ENCODE results near the gene MIS12. TPM values are rescaled to one million over a fixed set of nuclear protein-coding genes. Genes with fewer than 3 reads are reported as not detected.

Gene MIS12
- total RNA-seq, 1 experiment from 2014 or later = 10.5 TPM

DNA sequence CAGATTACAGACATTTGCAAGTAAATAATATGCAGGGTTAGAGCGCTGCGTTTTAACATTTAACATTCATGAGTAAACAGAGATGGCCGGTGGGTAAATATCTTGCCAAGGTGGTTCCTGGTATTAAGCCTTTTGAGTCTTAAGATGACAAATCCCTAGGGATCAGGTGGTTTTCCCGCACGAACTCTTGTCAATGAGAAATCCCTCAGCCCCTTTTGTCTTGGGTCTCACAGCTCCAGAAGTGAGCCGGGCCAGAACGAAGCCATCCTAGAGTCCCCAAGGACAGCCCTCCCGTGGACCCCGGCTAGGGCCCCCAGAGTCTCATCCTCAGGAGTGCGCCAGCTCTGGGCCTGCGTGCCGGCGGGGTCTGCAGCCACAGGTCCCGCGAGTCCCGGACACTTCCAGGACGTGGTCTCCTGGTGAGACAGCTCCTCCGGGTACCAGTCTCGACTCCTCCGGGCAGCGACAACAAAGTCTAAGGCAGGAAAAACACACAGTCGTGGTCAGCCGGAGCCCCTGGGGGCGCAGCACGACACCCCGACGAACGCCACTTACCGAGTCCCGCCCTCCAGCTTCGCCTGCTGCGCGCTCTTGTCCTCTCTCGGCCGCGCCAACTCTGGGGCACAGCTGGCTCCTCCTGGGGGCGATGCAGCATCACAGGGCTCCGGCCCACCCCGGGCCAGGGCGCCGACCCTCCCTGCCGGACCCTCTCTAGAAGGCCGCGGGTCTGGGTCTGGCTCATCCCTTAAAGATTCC, 13.3 kb downstream of the MIS12 start:
- no peak for DNase-seq (ENCODE audit: low spot score)

DNA sequence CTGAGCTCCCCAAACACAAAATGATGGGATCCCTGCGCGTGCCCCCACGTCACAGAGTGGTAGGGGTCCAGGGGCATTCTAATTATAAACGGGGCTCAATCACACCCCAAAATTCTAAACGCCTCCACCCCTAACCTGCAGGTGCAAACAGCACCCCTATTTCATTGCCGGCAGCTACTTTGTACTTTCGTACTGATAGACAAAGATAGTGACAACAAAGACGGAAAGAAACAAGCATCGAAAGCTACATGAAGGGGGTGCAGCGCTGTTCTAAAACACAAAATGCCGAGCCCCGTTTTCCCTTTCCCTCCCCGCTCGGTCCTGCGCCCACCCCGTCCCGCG, 13.9 kb downstream of the MIS12 start:
- no peak for DNase-seq (ENCODE audit: low spot score)

DNA sequence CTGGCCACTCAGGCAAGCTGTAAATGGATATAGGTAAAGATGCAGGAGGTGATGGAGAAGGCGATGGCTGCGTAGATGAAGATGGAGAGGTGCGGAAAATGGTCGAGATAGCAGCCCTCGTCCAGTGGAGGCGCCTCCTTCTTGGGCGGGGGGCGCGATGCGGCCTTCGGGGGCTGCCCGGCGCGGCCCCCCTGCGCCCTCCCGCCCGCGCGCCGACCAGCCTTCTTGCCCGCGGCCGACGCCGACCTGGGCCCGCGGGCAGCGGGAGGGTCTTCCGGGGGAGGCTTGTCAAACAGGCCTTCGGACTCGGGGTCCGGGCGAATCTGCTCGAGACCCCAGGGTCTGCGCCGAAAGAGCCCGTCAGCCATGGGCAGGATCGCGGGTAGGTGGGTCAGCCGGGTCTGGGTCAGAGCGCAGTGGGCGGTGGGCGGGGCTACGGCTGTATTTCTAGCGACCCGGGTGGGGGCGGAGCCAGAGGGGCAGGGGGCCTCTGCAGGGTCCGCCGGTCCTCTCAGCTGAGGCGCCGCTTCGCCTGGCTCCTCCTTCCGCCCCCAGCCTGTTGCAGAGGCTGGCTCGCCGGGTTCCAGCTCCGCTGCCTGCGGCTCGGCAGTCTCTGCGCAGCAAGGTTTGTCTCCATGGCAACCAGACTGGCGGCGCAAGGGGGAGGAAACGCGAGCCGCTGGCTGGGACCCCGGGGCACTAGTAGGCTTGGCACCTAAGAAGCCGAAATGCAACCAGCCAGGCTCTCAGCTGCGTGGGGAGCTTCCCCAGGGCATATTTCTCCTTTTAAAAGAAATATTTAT, 14.4 kb downstream of the MIS12 start:
- DNase-seq (ENCODE audit: low spot score) = no peak

DNA sequence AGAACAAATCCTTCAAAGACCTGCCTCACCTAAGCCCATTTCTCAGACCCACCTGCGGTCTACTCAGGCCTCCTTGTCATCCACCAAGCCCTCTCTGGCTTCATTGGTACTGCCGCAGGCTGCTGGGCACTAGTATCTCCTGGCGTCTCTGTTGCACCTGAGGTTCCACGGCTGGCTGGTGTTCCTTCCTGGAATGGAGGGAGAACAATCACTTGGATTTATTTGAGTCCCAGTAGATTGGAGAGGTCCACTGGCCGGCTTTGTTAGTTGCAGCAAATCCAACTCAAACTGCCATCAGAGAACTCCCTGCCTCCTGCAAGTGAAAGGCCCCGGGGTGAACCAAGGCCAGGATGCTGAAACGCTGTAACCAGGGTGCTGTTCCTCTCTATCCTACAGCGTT, 15.3 kb downstream of the MIS12 start:
- DNase-seq (ENCODE audit: low spot score) = no peak

DNA sequence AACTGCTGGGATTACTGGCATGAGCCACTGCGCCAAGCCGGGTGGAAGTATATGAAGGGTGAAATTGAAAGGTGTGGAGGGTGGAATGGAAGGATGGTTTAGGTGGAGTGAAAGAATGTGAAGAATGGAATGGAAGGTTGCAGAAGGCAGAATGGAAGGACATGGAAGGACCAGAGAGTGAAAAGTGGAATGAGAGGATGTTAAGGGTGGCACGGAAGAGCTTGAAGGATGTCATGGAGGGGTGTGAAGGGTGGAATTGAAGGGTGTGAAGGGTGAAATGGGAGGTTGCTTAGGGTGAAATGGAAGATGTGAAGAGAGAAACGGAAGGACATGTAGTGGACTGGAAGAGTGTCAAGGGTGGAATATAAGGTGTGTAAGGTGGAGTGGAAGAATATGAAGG, 16.2 kb downstream of the MIS12 start:
- DNase-seq (ENCODE audit: low spot score) = no peak

DNA sequence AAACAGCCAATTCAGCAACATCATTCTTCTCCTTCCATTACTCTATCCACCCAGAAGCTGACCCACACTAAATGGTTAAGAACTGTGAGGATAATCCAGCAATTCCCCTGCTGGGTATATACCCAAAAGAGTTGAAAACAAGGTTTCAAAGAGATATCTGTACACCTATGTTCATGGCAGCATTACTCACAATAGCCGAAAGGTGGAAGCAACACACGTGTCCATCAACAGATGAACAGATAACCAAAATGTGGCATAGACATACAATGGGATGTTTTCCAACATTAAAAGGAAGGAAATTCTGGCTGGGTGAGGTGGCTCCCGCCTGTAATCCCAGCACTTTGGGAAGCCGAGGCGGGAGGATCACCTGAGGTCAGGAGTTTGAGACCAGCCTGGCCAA, 19.9 kb downstream of the MIS12 start:
- DNase-seq (ENCODE audit: low spot score) = no peak

DNA sequence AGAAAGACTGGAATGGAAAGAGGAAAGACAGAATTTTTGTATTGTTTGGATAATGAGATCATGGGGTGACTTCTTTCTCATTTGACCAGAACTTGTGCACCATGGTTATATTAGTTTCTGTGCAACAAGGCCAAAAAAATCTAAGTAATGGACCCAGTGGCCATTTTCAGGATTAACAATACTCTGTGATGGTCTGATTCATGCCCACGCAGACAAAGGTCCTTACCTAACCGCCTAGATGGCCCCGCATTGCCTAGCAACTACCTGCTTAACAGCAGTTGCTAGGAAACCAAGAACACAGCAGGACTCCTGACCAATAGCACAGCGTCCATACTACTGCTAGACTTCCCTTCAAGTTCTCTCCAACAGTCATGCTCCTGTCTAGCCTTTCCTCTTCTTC, 22.4 kb downstream of the MIS12 start:
- DNase-seq (ENCODE audit: low spot score) = no peak

DNA sequence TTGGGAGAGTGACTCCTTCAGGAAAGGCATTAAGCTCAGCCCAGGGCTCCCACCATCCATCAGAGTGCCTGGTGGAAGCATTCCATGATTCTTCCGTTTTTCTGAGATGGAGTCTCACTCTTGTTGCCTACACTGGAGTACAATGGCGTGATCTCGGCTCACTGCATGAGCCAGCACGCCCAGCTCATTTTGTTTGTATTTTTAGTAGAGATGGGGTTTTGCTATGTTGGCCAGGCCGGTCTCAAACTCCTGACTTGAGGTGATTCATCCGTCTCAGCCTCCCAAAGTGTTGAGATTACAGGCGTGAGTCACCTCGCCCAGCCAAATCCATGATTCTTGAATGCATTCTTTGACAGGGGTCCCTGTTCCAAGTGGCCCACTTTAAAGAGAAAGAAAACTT, 23.1 kb downstream of the MIS12 start:
- no peak for DNase-seq (ENCODE audit: low spot score)

DNA sequence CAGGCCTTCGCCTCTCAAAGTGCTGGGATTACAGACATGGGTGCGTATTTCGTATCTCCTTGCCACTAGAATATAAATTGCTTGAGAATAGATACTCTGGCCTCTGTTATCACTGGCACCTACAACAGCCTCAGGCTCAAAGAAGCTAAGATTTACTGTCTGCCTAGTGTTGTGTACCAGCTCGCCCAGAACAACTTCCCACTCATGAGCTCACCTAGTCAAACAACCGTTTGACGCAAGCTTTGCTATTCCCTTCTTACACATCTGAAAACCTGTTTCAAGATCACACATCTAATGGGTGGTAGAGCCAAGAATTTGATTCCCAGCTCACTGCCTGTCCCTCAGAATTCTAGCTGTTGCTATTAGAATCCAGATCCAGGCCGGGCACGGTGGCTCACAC, 24.4 kb downstream of the MIS12 start:
- no peak for DNase-seq (ENCODE audit: low spot score)

DNA sequence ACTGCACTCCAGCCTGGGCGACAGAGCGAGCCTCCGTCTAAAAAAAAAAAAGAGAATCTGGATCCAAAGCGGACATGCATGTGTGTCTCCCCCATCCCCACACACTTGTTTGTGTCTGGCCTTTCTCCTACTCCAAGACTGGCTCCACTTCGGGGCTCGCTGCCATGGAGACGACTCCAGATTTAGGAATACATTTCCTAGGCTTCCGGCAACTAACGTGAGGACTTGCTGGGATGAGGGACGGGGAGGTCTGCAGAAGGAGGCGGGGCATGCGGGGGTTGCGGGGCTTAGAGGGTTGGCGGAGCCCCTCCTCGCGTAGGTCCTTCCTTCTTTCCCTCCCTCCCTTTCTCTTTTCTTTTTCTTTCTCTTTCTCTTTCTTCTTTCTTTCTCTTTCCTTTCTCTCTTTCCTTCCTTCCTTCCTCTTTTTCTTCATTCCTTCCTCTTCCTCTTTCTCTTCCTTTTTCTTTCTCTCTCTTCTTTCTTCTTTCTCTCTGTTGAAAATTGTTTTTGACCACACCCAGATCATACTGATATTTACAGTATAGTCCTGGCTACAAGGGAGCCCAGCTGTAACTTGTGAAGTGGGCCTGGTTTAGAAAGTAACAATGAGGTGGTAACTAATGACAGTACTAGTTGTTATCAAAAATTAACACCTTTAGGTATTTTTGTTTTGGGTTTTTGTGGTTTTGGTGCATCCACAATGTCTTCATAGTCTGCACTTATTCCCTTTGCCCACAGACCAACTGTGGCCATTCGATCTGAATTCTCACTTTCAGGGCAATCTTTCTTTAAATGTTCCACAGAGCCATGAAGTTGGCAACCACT, 25.2 kb downstream of the MIS12 start:
- no peak for DNase-seq (ENCODE audit: low spot score)

DNA sequence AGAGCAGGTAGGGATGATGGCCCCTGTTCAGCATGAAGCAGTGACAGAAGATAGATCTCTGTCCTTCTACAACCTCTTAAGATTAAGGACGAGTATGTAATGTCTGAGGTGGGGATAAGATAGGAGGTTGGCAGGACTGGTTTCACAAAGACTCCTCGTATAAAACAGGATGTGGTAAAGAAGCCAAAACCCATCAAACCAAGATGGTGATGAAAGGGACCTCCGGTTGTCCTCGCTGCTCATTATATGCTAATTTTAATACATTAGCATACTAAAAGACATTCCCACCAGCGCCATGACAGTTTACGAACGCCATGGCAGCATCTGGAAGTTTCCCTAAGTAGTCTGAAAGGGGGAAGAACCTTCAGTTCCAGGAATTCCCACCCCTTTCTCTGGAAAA, 27.3 kb downstream of the MIS12 start:
- no peak for DNase-seq (ENCODE audit: low spot score)

DNA sequence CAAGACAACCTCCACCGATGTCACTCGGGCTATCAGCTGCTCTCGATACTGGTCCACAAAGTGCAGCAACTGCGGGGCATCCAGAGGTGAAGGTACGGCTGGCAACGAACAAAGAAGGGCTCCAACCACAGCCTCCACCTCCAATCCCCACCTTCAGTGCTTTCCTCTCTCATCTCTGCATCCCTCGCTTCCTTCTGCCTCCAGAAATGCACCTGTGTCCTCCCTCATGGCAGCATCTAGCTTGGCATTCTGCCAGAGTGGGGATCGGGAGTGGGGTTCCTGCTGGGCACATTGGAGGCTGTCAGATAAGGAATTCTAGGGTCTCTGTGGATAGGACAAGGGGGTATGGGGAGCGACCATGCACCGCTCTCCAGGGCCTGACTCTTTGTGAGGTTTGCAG, 28.6 kb downstream of the MIS12 start:
- no peak for DNase-seq (ENCODE audit: low spot score)

DNA sequence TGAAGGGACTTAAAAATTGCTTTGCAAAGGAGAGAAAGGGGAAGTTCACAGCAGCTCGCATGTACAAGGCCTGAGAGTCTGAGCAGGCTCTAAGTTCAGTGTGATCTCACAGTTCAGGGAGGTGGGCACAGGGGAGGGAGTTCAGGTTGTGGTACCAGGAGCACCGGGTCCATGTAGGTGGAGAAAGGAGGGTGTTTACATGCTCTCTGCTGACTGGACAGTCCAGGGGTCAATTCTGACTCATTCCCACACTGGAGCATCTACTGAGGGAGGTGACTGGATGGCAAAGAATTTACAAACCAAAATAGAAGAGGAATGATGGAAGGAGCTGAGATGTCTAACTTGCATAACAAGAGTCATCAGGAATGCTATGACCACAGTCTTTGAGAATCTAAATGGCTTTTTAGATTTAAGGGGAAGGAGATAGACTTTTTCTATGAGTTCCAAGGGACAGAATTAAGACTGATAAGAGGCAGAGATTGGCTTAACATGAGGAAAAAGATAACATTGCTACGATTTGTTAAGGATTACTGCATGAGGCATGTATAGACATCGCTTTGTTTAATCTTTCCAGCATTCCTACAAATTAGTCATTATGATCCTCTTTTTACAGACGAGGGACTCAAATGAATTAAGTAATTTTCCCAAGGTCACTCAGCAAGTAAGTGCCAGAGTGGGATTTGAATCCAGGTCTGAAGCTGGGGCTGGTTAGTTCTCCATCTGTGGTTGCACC, 29.9 kb downstream of the MIS12 start:
- no peak for DNase-seq (ENCODE audit: low spot score)

DNA sequence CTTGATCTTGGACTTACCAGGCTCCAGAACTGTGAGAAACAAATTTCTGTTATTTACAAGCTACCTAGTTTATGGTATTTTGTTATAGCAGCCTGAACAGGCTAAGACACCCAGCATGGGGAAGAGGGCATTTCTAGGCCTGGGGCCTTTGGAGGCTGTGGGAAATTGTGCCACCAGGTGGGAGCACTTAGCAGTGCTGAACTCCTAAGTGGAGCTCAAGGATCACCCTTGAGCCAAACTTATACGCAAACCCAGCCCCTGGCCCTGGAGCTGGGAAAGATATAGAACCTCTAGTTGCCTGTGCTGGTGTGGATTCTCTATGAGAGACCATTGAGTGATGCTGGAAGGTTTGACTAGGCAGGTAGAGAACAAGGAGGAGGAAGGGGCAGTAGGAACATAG, 36.1 kb downstream of the MIS12 start:
- DNase-seq (ENCODE audit: low spot score) = no peak

DNA sequence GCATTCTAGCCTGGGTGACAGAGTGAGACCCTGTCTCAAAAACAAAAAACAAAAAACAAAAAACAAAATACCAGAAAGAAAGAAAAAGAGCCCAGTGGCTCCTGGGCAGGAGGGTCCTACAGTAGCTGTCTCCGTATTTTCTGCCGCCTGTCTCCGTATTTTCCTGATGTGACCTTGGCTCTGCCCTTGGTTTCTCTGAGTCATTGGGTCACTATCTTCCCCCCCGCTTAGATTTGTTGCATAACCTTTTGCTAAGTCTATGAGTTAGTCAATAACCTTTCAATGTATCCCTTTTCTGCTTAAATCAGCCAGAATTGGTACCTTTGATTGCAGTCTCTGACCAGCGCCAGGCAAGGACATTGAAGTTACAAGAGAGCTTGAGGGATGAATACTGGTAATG, 36.9 kb downstream of the MIS12 start:
- no peak for DNase-seq (ENCODE audit: low spot score)

DNA sequence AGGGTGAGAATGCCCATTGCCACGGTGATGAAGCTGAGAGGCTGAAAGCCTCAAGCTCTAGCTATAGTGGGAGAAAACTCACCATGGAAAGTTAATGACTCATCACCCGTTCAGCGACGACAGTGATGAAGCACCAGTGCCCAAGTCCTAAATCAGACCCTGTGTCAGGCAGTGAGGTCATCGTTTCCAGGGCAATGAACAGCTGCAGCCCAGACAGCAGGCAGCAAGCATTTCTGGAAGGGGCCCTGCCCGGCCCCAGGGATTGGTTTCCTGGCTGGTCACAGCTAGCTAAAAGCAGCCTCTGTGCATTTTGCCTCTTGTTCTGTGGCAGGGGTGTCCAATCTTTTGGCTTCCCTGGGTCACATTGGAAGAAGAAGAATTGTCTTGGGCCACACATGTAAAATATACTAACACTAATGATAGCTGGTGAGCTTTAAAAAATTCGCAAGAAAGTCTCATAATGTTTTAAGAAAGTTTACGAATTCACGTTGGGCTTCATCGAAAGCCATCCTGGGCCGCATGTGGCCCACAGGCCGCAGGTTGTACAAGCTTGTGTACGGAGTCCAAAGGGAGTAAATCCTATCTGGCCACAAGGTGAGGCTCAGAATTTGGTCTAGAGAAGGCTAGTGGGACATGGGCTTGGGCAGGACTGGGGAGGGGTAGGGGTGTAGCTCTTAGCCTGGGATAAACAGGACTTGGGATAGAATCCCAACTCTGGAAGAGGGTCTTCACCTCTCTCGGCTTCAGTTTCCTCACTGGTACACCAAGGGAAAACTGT, 40.6 kb downstream of the MIS12 start:
- DNase-seq (ENCODE audit: low spot score) = no peak

DNA sequence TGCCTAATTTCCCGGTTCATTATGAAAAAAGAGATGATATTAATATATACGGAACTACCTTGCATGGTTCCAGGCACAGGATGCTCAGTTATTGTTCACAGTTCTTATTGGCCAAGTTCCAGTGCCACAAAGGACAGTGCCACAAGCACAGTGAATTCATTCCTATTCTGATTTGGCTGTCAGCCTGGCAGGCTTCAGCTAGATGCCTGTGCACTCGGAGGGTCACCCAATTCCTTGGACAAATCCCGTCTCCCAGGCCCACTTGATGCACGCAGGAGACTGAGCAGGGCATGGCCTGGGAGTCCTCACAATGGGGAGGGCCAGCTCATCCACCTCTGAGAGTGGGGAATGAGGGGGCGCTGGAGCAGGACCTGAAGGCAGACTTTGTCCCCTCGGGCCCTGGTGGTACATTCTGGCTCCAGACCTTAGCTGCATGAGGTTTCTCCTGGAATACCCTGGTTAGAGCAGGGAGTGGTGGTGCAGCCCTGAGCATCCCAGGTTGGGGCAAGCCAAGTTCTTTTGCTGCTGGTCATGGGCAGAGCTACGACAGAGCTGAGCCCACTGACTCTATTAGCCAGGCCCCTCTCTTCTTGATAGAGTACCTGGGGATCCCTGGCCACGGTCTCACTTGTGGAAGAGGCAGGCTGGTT, 41.4 kb downstream of the MIS12 start:
- no peak for DNase-seq (ENCODE audit: low spot score)

DNA sequence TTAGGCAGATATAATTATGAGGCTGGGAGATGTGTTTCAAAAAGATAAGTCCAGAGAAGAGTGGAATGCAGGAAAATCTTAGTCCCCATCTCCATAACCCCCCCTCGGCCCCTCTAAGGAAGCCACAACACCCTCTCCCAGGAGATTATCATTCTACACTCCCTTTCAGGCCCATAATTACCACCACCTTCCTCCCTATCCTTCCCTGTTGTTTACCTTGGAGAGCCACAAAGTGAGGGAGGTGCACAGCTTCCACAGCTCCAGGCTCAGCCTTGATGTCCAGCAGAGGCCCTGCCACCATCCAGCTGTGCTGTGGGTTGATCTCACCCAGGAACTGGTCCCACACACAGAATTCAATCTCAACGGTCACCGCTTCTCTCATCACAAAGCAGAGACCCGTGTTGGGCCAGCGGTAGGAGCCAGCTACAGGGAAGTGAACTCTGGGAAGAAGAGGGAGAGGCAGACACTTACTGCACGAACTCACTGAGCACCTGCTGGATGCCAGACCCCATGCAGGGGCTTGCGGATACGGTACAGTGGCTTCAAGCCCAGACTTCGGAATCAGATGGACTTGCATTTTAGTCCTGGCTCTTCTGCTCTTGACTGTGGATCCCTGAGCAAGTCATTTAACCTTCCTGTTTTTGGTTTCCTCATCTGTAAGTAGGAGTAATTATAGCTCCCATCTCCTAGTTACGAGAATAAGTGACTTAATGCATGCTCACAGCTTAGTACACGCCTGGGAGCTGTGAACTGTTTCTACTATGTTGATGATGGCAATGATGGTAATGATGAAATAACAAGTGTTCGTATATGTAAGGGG, 44.1 kb downstream of the MIS12 start:
- no peak for DNase-seq (ENCODE audit: low spot score)

DNA sequence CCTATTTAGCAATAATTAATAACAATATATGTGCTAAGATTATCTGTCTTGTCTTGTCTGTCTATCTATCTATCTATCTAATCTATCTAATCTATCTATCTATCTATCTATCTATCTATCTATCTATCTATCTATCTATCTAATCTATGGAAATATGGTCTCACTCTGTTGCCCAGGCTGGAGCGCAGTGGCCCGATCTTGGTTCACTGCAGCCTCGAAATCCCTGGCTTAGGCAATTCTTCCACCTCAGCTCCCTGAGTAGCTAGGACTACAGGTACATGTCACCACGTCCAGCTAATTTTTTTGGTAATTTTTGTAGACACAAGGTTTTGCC, 44.7 kb downstream of the MIS12 start:
- no peak for DNase-seq (ENCODE audit: low spot score)

DNA sequence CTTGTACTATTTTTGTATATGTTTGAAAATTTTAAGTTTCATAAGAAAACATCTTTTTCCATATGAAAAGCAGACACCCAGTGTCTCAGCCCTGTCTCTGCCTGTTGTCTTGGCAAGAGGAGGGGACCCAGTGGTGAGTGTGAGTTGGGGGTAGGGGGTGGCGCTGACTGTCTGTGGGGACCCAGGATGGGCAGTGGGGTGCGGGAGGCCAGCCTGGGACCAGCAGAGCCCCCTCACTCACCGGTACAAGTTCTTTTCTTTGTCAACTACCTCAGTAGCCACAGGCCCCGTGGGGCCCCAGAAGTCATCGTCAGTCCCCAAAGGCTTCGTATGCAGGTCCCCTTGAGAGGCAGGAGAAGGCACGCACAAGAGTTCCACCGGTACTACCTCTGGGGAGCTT, 46.2 kb downstream of the MIS12 start:
- DNase-seq (ENCODE audit: low spot score) = no peak
